NCI-H1105 treated with DMSO at 0.1 percent for 48 hours (cell line): Measurements from ENCODE around the gene NTSR1.

Experiments used
- DNase-seq: peaks from one replicate; lab custom pipeline; 2025; lab: John Stamatoyannopoulos, UW

Gene NTSR1

DNA sequence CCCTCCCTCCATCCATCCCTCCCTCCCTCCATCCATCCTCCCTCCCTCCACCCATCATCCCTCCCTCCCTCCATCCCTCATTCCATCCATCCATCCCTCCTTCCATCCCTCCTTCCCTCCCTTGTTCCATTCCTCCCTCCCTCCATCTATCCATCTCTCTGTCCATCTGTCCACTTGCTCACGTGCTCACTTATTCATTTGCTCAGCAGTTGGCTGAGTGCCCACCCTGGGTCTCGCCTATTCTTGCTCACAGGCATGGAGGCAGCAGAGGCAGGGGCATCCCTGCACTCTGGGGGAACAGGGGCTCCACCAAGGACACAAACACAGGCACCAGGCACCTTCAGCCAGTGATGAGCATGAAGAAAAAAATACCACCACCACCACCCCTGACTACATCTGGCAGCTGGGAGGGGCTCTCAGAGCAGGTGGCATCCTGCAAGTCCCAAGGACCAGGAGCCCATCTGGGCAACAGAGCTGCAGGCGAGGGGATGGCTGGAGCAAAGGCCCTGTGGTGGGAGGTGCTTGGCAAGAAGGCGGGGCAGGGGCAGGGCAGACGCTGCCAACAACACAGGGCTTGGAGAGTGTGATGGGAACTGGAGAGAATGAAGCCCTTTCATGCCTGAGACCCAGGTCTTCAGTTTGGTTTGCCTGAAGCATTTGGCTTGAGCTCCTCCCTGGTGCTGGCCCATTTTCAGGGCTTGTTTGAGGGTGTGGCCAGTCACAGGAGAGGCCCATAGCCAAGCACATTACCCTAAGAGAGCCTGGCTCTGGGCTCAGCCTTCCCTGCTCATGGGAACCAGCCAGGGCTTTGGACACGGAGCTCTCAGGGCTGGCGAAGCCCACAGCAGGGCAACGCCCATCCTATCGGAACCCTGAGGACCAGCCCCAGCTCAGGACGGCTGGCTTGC lies 47.4 kb downstream of the NTSR1 start:
- DNase-seq: no peak

DNA sequence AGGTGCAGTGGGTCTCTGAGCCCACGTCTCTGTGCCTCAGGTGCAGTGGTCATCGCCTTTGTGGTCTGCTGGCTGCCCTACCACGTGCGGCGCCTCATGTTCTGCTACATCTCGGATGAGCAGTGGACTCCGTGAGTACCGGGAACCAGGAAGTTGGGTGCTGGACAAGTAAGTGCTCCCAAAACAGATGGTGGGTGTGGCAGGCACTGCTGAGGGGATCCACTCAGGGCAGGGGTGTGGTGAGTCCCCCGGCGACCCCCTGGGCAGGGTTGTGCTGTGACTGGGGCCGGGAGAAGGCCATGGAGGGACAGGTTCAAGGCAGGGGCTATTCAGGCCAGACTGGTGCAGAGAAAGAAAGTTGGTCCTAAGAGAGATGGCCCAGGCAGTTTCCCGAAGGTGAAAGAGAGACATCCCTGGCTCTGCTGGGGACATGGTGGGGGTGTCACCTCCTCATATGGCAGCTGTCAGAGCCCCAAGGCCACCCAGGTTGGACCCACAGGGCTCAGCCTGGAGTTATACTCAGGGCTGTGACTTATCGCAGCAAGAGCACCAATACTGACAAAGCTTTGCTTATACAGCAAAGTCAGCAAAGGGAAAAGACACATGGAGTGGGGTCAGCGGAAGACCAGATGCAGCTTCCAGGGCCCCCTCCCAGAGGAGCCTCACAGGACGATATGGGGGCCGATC lies 49.7 kb downstream of the NTSR1 start:
- no peak for DNase-seq

DNA sequence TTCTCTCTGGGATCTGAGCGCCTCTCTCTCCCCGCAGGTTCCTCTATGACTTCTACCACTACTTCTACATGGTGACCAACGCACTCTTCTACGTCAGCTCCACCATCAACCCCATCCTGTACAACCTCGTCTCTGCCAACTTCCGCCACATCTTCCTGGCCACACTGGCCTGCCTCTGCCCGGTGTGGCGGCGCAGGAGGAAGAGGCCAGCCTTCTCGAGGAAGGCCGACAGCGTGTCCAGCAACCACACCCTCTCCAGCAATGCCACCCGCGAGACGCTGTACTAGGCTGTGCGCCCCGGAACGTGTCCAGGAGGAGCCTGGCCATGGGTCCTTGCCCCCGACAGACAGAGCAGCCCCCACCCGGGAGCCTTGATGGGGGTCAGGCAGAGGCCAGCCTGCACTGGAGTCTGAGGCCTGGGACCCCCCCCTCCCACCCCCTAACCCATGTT lies 51.4 kb downstream of the NTSR1 start:
- no peak for DNase-seq

DNA sequence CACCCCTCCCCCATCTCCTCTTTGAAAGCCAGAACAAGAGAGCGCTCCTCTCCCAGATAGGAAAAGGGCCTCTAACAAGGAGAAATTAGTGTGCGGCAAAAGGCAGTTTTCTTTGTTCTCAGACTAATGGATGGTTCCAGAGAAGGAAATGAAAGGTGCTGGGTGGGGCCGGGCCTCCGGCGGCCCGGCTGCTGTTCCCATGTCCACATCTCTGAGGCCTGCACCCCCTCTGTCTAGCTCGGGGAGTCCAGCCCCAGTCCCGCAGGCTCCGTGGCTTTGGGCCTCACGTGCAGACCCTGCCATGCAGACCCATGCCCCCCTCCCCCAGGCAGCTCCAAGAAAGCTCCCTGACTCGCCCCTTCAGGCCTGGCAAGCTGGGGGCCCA lies 51.8 kb downstream of the NTSR1 start:
- no peak for DNase-seq

DNA sequence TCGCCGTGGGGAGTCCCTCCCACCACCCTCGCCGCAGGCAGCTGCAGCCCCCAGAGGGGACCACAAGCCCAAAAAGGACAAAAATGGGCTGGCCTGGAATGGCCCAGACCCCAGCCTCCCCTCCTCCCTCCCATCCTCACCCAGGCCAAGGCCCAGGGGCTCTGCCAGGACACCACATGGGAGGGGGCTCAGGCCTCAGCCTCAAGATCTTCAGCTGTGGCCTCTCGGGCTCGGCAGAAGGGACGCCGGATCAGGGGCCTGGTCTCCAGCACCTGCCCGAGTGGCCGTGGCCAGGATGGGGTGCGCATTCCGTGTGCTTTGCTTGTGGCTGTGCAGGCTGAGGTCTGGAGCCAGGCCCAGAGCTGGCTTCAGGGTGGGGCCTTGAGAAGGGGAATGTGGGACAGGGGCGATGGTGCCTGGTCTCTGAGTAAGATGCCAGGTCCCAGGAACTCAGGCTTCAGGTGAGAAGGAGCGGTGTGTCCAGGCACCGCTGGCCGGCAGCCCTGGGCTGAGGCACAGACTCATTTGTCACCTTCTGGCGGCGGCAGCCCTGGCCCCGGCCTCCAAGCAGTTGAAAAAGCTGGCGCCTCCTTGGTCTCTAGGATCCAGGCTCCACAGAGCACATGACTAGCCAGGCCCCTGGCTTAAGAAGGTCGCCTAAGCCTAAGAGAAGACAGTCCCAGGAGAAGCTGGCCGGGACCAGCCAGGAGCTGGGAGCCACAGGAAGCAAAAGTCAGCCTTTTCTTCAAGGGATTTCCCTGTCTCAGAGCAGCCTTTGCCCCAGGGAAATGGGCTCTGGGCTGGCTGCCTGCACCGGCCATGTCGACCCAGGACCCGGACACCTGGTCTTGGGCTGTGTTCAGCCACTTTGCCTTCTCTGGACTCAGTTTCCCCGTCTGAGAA lies 52.5 kb downstream of the NTSR1 start:
- DNase-seq: no peak

DNA sequence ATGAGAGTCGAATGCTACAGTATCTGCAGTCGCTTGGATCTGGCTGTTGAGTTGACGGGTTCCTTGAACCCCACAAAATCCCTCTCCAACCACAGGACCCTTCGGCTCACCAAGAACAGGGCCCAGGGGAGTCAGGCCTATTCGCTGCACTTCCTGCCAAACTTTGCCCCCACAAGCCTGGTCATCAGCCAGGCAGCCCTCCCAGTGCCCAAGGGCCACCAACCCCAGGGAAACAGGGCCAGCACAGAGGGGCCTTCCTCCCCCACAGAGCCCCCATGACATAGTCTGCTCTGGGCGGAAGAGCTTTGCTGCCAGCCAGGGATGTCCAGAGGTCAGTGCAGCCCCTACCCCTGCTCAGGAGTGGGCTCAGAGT lies 53.1 kb downstream of the NTSR1 start:
- no peak for DNase-seq

DNA sequence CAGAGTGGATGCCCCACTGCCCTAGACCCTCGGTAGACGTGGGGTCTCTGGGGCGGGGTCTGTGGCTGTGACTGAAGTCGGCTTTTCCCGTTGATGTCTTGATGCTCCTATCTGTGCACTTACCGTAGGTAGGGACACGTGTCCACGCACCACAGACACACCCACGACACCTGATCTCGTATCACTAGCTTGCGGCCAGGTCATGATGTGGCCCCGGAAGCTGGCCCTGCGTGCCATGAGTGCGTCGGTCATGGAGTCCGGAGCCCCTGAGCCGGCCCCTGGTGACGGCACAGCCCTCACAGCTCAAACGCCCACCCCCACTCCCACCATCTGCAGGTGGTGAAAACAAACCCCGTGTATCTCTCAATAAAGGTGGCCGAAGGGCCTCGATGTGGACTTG lies 53.7 kb downstream of the NTSR1 start:
- DNase-seq: no peak

DNA sequence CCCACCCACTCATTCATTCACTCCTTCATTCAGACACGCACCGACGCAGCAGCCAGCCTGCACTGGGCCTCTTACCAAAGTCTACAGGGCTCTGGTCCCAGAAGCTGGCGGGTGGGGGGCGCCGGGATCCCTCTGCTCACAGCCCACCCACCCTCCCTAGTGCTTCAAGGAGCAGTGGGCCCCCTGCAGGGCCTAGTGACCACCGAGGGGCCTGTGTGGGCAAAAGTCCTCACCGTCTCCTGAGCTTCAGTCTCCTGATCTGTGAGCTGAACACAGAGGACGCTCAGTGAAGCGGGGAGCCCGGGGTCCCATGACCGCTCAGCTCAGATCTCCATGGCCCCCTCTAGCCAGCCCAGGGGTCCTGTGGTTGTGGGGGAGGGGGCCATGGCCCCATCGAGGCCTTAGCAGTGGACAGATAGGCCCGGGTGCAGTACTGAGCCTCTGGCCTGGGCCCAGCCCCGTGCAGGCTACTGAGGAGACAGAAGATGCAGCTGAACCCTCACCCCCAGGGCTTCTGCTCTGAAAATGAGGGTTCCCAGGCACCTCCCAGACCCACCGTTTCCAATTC lies 54.2 kb downstream of the NTSR1 start:
- DNase-seq: no peak

DNA sequence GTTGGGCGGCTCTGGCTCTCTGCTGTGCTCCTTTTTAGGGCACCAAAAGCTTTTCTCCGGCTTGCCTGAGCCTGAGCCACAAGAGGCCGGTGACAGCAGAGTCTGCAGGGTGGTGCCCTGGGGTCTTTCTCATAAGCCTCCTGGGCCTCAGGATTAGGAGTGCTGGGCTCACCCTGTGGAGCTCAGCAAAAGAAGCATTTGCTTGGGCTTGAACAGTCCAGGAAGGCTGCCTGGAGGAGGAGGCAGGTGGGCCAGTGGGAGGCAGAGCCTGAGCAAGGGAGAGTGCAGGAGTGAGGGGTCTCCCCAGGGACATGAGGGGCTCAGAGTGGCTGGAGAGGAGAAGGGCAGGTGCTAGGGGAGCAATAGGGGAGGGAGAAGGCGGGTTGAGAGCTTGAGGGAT lies 54.8 kb downstream of the NTSR1 start:
- DNase-seq: no peak

DNA sequence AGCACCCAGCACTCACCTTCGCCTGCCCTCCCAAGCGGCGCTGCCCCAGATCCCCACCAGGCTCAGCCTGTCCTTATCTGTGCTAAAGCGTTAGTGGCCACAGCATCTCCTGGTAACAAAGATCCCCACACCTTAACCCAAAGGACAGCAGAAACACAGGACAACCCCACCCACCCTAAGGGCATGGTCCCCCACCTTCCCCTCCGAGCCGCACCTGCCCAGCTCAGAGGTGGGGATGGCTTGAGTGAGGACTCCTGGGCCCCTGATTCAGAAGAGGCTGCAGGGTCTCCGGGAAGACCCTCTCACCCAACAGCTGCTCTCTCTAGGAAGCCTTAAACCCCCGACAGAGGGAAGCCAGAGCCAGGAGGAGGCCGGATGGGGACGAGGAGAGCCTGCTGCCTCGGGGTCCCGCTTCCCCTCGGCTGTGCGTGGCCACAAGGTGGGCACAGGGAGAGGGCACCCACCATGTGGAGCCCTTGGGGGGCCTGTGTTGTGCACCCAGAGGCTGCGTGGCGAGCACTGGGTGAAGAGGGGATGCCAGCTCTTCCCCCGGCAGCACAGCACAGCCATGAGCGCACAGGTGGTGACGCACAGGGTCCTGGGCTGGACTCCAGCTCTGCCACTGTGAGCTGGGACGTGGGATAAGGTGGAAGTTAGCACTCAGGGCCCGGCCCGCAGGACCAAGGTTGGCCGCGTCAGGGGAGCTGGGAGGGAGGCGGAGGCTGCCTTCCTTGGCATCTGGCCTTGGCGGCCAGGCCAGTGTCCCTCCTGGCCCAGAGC lies 55.7 kb downstream of the NTSR1 start:
- DNase-seq: no peak

DNA sequence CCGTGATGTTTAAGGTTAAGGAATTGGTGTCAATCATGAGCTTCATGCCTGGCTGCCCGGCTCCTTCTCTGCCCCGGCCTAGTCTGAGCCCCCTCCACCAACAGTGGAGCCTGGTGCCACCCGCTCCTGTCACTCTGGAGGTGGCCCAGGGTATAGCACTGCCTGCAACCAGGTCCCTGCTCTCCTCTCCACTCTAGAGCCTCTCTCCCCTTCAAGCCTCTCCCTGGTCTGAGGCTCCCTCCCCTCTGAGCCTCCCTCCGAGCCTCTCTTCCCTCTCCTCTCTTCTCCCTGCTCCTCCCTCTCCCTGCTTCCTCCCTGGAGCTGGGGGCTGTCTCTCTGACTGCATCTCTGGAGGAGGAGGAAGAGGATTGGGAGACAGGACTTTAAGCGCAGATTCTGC lies 56.4 kb downstream of the NTSR1 start:
- no peak for DNase-seq

DNA sequence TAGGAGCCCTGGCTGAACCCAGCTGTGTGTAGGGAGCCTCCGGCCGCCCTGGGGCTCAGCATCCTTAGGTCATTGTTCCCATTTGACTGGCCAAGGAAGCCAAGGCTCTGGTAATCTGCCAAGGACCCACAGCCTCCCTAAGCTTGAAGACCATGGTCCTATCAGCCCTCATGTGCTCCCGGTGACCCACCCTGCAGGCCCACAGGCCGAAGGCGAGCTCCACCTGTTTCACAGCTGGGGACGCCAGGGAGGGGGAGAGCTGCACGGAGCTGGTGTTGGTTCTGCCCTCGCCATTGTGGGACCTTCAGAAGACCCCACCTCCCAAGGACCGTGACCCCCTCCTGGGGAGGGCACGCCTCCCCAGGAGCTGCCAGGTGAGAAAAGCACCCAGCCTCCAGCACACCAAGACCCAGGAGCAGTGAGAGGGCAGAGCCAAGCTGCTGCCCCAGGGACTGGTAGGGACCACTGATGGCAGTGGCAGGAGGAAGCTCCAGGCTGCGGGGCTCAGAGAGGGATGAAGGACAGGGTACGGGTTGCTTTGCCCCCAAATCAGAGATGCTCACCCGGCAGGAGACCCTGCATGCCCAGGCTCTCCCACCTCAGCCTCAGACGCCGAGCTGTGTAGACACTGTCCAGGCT lies 56.9 kb downstream of the NTSR1 start:
- DNase-seq: no peak

DNA sequence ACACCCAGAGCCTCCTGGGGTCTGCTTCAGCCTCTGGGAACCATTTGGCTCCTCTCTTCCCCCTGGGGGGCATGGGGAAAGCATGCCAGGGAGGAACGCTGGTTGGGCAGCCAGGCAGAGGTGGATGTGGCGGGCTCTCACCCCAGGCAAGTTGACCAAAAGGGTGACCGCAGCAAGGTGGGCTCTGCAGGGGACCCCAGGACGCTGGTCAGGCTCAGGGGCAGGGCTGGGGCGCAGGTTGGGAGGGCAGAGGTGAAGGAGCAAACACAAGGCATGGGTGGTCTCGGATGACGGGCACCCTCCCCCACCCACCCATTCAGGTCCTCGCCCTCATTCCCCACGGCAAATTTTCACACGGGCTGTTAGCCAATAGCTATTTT lies 57.4 kb downstream of the NTSR1 start:
- DNase-seq: no peak

DNA sequence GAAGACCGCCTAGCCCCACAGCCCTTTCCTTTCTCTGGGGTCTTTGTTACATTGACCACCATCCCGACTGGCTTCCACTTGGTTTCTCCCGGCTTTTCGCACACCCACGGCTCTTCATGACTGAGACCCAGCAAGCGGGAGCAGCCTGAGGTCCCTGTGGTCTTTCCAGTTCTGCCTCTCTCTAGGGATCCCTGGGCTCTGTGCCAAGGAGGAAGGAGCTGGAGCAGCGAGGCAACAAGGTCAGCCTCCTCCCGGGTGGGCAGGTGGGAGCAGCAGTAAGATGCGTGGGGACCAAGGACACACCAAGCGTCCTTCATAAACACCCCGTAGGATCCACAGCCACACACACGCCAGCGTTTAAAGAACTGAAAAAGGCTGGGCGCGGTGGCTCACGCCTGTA lies 58.1 kb downstream of the NTSR1 start:
- peak; percentile 12 for DNase-seq

DNA sequence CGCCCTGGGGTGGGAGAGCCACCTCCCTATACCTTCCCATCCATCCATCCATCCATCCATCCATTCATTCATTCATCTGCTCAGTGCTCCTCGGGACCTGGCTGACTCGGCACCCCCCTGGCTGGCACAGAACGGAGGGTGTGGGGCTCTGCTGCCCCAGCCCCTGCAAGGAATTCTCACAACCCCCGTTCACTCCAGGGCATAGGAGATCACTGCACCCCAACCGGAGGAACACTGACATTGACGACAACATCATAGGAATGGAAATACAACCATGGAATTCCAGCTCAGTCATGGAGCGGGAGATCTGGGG lies 59.6 kb downstream of the NTSR1 start:
- DNase-seq: no peak

DNA sequence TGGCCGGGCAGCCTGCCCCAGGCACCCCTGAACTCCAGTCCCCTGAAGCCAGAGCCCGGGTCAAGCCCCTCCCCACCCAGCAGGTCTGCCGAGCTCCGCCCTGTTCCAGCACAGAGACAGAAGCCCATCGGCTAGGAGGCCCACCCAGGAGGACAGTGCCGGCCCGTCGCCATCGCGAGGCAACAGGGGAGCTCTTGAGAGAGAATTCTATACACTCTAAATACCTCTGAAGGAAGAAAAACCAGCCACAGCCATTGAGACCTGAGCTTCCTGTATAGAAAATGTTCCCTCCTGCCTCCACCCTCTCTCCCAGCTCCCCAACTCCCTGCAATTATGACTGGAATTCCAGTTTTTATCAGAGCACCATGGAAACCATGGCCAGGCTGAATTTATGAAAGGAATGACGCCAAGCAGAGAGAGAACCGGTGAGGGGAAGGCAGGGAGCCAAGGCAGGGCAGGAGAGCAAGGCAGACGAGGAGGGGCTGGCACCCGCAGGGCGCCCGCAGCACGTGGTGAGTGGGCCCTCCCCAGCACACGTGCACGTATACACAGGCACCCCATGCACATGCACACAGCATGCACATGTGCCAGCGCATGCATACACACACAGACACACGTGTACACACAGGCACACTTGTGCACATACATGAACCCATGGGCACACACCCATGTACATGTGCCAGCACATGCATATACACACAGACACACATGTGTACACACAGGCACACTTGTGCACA lies 60.1 kb downstream of the NTSR1 start:
- DNase-seq: peak; percentile 59

DNA sequence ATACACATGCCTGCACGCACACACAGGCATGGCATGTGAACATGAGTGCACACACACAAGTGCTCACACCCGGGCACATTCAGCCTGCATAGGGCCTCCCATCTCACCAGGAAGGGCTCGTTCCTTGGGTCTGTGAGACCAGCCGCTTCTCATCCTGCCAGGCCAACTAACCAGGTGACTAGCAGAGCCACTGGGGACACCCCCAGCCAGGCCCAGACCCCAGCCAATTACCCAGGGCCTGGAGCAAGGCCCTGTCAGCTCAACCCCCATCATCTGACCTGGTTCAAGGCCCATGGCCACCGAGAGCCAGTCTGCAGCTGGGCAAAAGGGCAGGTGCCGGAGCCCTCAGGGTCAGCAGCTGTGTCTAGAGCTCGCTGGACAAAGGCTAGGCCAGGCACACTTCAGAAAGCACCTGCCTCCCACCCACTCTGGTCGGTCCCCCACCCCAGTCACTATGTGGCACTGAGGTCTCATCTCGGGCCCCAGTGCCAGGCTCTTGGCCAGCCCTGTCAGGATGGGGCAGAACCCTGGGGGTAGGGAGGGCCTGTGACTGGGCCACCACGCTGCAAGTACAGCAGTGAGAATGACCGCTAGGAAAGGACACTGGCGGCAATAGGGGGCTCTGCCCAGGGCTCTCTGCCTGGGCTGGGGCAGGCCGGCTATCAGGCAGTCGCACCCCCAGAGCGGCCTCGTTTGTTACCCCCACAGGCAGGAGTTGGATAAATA lies 60.9 kb downstream of the NTSR1 start:
- DNase-seq: no peak

DNA sequence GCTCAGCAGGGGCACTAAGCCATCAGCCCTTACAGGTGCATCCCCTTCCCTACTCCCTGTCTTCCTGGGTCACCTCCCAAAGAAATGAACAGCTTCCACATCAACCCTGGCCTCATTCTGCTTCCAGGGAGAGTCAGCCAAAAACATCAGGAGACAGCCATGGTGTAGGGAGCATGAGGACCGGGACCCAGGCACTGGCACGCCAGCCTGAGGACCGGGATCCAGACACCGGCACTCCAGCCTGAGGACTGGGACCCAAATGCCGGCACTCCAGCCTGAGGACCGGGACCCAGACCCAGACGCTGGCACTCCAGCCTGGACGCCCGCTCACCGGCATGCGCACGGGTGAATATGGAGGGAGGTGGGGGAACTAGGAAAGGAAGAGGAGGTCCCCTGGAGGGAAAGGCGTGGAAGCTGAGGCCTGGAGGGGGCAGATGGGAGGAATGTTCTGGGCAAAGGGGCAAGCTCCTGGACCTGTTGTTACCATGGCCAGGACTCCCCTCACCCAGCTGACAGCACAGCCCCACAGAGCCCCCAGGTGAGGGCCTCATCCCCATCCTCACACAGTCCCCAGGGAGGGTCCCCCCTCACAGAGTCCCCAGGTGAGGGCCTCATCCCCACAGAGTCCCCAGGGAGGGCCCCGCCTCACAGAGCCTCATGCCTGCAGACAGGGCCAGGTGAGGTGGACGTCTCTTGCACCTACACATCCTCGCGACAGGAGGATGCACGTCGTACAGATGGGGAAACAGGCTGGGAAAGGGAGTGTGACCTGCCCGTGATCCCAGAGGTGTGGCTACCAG lies 61.7 kb downstream of the NTSR1 start:
- no peak for DNase-seq

DNA sequence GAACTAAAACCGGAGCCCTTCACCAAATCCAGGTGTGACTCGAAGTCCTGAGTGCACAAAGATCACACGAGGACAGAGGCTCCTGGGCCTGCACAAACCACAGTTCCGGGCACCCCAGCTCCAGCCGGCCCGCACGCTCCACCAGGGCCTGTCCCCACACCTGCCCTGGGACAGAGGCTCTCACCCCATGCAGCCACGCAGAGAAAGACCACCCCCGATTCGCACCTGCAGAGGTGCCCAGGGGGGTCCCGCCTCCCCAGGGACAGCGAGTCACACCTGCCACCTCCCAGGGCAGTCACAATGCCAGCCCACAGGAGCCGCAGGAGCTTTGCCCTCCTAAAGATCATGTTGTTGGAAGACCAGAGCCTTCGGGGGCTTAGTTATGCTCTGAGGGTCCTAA lies 62.3 kb downstream of the NTSR1 start:
- DNase-seq: no peak
